ENCODE results near the gene MRPS9.

MRPS9 gene

DNA sequence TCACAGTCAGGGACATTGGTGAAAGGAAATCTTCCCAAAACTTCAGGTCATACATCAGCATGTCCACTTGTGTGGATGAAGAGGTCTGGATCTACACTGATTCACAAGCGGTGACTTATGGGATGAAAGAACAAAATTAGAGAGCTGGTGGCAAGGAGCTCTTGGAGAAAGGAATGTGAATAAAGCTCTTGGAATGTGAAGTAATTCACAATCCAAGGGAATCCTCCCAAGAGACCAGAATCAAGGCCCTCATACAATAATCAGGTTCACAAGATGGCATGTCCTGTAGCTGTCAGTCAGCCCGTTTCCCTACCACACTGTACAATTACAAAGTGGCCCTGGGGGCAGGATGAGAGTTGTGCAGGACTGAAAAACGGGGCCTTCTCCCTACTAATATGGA is 96.2 kb downstream of the MRPS9 start:
- TF ChIP-seq, protein P1, sequence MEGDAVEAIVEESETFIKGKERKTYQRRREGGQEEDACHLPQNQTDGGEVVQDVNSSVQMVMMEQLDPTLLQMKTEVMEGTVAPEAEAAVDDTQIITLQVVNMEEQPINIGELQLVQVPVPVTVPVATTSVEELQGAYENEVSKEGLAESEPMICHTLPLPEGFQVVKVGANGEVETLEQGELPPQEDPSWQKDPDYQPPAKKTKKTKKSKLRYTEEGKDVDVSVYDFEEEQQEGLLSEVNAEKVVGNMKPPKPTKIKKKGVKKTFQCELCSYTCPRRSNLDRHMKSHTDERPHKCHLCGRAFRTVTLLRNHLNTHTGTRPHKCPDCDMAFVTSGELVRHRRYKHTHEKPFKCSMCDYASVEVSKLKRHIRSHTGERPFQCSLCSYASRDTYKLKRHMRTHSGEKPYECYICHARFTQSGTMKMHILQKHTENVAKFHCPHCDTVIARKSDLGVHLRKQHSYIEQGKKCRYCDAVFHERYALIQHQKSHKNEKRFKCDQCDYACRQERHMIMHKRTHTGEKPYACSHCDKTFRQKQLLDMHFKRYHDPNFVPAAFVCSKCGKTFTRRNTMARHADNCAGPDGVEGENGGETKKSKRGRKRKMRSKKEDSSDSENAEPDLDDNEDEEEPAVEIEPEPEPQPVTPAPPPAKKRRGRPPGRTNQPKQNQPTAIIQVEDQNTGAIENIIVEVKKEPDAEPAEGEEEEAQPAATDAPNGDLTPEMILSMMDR (IDR thresholded peaks at IDR 0.05; ENCODE audit: insufficient read depth, low read length, poor library complexity, severe bottlenecking) = no peak
- TF ChIP-seq EZH2phosphoT487 (conservative IDR thresholded peaks at IDR 0.05; ENCODE audit: low read length) = no peak
- no peaks in the 10 kb centered on the region for H3K79me2 ChIP-seq (ENCODE audit: insufficient read depth, low read length)

DNA sequence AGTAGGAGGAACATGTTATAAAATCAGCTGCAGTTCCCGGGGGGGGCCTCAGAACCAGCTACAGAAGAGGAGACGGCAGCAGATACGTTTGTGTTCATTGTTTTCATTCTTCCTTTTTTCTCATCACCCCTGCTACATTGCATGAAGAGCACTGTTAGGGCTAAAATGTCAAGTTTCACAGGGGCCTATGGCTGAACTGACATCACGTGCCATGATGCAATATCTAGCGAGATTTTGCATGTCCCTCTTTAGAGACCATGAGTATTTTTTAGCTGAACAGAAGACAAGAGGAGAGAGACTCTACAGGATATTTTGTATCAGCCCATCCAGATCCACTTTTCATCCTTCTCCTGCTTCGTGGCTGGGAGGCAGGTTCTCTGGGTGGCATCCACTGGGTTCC is 97.6 kb downstream of the MRPS9 start:
- Histone ChIP-seq H3K27ac (ENCODE audit: low read depth, low read length) (no peak overlapping the region), H3K4me2 (ENCODE audit: low read depth, low read length, poor library complexity, severe bottlenecking) (no peak overlapping the region), H3K9ac (ENCODE audit: low read length) (no peak overlapping the region), H3K9me2 (replicated peaks; ENCODE audit: insufficient read depth, low read length) (no peaks in the 10 kb centered on the region), H3K36me3 (ENCODE audit: low read length) (no peaks in the 10 kb centered on the region), H4K20me1 (ENCODE audit: low read depth, low read length) (no peaks in the 10 kb centered on the region), H3K27me3 (ENCODE audit: low read length) (no peaks in the 10 kb centered on the region), H2AFZ (ENCODE audit: low read depth, low read length, severe bottlenecking) (no peak overlapping the region), H3F3A (ENCODE audit: insufficient read depth) (no peaks in the 10 kb centered on the region), H3K9me3 (ENCODE audit: insufficient read depth, low read length) (no peaks in the 10 kb centered on the region), H3K4me3 (ENCODE audit: insufficient read depth, low read length, poor library complexity, severe bottlenecking) (no peak overlapping the region), H3K79me2 (ENCODE audit: insufficient read depth, low read length) (no peaks in the 10 kb centered on the region)
- TF ChIP-seq, protein P1 (IDR thresholded peaks at IDR 0.05; ENCODE audit: insufficient read depth, low read length, poor library complexity, severe bottlenecking) = no peak
- no peak for TF ChIP-seq EZH2phosphoT487 (conservative IDR thresholded peaks at IDR 0.05; ENCODE audit: low read length)

More for the DNA sequence above, 96.2 kb downstream of the MRPS9 start:
- Histone ChIP-seq H3F3A (ENCODE audit: insufficient read depth) (no peaks in the 10 kb centered on the region), H3K27ac (ENCODE audit: low read depth, low read length) (no peak overlapping the region), H3K9ac (ENCODE audit: low read length) (no peak overlapping the region), H2AFZ (ENCODE audit: low read depth, low read length, severe bottlenecking) (no peak overlapping the region), H3K9me2 (replicated peaks; ENCODE audit: insufficient read depth, low read length) (no peaks in the 10 kb centered on the region), H3K4me3 (ENCODE audit: insufficient read depth, low read length, poor library complexity, severe bottlenecking) (no peak overlapping the region), H3K4me2 (ENCODE audit: low read depth, low read length, poor library complexity, severe bottlenecking) (no peak overlapping the region), H3K36me3 (ENCODE audit: low read length) (no peaks in the 10 kb centered on the region), H3K27me3 (ENCODE audit: low read length) (no peaks in the 10 kb centered on the region), H3K9me3 (ENCODE audit: insufficient read depth, low read length) (no peaks in the 10 kb centered on the region), H4K20me1 (ENCODE audit: low read depth, low read length) (no peaks in the 10 kb centered on the region)

DNA sequence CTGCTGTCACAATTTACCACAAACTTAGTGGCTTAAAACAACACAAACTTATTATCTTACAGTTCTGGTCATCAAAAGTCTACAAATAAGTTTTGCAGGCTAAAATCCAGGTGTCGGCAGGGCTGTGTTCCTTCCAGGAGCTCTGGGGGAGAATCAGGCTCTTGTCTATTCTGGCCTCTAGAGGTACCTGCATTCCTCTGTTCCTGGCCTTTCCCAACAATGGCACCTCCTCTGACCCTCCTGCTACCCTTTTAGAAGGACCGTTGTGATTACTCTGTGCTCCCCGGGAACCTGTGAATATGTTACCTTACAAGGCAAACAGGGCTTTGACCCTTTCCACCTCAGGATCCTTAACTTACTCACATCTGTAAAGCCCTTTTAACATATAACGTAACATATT is 98.5 kb downstream of the MRPS9 start:
- Histone ChIP-seq H3F3A (ENCODE audit: insufficient read depth) (no peaks in the 10 kb centered on the region), H2AFZ (ENCODE audit: low read depth, low read length, severe bottlenecking) (no peak overlapping the region), H4K20me1 (ENCODE audit: low read depth, low read length) (no peaks in the 10 kb centered on the region), H3K9ac (ENCODE audit: low read length) (no peak overlapping the region), H3K4me2 (ENCODE audit: low read depth, low read length, poor library complexity, severe bottlenecking) (no peak overlapping the region), H3K4me3 (ENCODE audit: insufficient read depth, low read length, poor library complexity, severe bottlenecking) (no peak overlapping the region), H3K27ac (ENCODE audit: low read depth, low read length) (no peak overlapping the region), H3K9me2 (replicated peaks; ENCODE audit: insufficient read depth, low read length) (no peaks in the 10 kb centered on the region), H3K9me3 (ENCODE audit: insufficient read depth, low read length) (no peaks in the 10 kb centered on the region), H3K27me3 (ENCODE audit: low read length) (no peaks in the 10 kb centered on the region), H3K79me2 (ENCODE audit: insufficient read depth, low read length) (no peaks in the 10 kb centered on the region), H3K36me3 (ENCODE audit: low read length) (no peaks in the 10 kb centered on the region)
- TF ChIP-seq, protein P1 (IDR thresholded peaks at IDR 0.05; ENCODE audit: insufficient read depth, low read length, poor library complexity, severe bottlenecking) = no peak

DNA sequence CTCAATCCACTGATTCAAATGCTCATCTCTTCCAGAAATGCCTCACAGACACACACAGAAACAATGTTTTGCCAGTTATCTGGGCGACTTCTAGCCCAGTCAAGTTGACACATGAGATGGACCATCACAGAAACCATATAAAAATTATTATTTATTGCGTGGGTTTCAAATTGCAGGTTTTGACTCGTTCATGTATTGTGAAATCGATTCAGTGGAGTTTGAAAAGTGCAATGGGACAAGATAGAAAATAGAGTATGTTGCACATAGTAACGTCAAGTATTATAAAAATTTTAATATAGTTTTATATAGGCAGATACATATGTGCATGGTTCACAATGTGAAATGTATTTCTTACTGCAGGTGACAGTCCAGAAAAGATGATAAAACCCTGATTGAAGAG is 100.8 kb downstream of the MRPS9 start:
- no peaks in the 10 kb centered on the region for H3K9me3 ChIP-seq (ENCODE audit: insufficient read depth, low read length)
- H3K4me2 ChIP-seq (ENCODE audit: low read depth, low read length, poor library complexity, severe bottlenecking) = no peak overlapping the region
- TF ChIP-seq, protein P1 (IDR thresholded peaks at IDR 0.05; ENCODE audit: insufficient read depth, low read length, poor library complexity, severe bottlenecking) = no peak
- no peak for TF ChIP-seq EZH2phosphoT487 (conservative IDR thresholded peaks at IDR 0.05; ENCODE audit: low read length)
- H3K4me3 ChIP-seq (ENCODE audit: insufficient read depth, low read length, poor library complexity, severe bottlenecking) = no peak overlapping the region
- no peaks in the 10 kb centered on the region for H3K9me2 ChIP-seq (replicated peaks; ENCODE audit: insufficient read depth, low read length)
- no peaks in the 10 kb centered on the region for H3F3A ChIP-seq (ENCODE audit: insufficient read depth)
- no peak overlapping the region for H3K9ac ChIP-seq (ENCODE audit: low read length)
- H3K79me2 ChIP-seq (ENCODE audit: insufficient read depth, low read length) = no peaks in the 10 kb centered on the region
- H2AFZ ChIP-seq (ENCODE audit: low read depth, low read length, severe bottlenecking) = no peak overlapping the region
- H3K27ac ChIP-seq (ENCODE audit: low read depth, low read length) = no peak overlapping the region
- H3K36me3 ChIP-seq (ENCODE audit: low read length) = no peaks in the 10 kb centered on the region
- H3K27me3 ChIP-seq (ENCODE audit: low read length) = no peaks in the 10 kb centered on the region
- H4K20me1 ChIP-seq (ENCODE audit: low read depth, low read length) = no peaks in the 10 kb centered on the region
